Measurements from ENCODE around the gene ARHGEF3. TPM values are rescaled to one million over a fixed set of nuclear protein-coding genes. Genes with fewer than 3 reads are reported as not detected.

Gene ARHGEF3
- total RNA-seq, 1 experiment from 2014 or later, result 4.4 TPM

- no peak overlapping the region for H3K14ac ChIP-seq (ENCODE audit: insufficient read depth, low read length)
- no peak overlapping the region for H3K4me2 ChIP-seq (ENCODE audit: insufficient read depth, insufficient read length, low read length)
- H3K4me1 ChIP-seq (ENCODE audit: insufficient read depth, low read length), result no peaks in the 10 kb centered on the region; the same call in 1 of the 2 replicates
- DNase-seq, result no peak
- H2BK120ac ChIP-seq (ENCODE audit: low read depth, low read length, poor library complexity, severe bottlenecking), result no peak overlapping the region
- no peak overlapping the region for H3K4ac ChIP-seq (ENCODE audit: low read depth, low read length)
- H4K91ac ChIP-seq (ENCODE audit: insufficient read length, low read depth, low read length), result no peak overlapping the region
- H3K79me2 ChIP-seq (ENCODE audit: insufficient read depth, low read length), result no peaks in the 10 kb centered on the region
- H2BK20ac ChIP-seq (ENCODE audit: low read depth, low read length, poor library complexity, severe bottlenecking), result no peak overlapping the region
- H3K4me3 Mint-ChIP-seq, result no peak overlapping the region
- no peaks in the 10 kb centered on the region for H3K79me1 ChIP-seq (ENCODE audit: insufficient read depth, low read depth, low read length, poor library complexity, severe bottlenecking)
- H3K27ac Mint-ChIP-seq, result no peak overlapping the region
- H4K5ac ChIP-seq (ENCODE audit: insufficient read length, low read depth, low read length), result no peak overlapping the region
- H3K18ac ChIP-seq (ENCODE audit: insufficient read length, low read depth, low read length), result no peak overlapping the region
- no CpG with 5 or more reads among the region's 4 CpGs for WGBS (ENCODE audit: extremely low coverage, insufficient read length, low lambda C conversion rate)
- H3K56ac ChIP-seq (ENCODE audit: insufficient read length, low read depth, low read length), result no peak overlapping the region
- H2BK12ac ChIP-seq (ENCODE audit: insufficient read length, low read depth, low read length), result no peak overlapping the region
- no peak overlapping the region for H2BK15ac ChIP-seq (ENCODE audit: low read depth, low read length)
- TF ChIP-seq CTCF (conservative IDR thresholded peaks at IDR 0.05), result no peak
- H3K23ac ChIP-seq (ENCODE audit: insufficient read length, low read depth, low read length), result no peak overlapping the region
- no peaks in the 10 kb centered on the region; a peak in 1 of 5 replicates for H3K9me3 Mint-ChIP-seq
- no peak overlapping the region for H2AFZ ChIP-seq (ENCODE audit: low read length)
- no peak overlapping the region for H2BK5ac ChIP-seq (ENCODE audit: insufficient read length, low read length)
- H4K8ac ChIP-seq (replicated peaks; ENCODE audit: insufficient read length, low read depth, low read length), result no peak overlapping the region
- H3K4me1 Mint-ChIP-seq, result peaks cover 15 to 17% of the 10 kb centered on the region in 2 experiments
- no peak overlapping the region for H2AK5ac ChIP-seq (ENCODE audit: insufficient read length, low read length)
- peaks cover 15% of the 10 kb centered on the region for H3K27me3 Mint-ChIP-seq (ENCODE audit: low read depth)
- no peak overlapping the region for H3K9ac ChIP-seq (ENCODE audit: extremely low read depth, insufficient read length, low read length)
- H3K27ac ChIP-seq (ENCODE audit: insufficient read length, low read depth, low read length), result no peak overlapping the region
- no peak overlapping the region for H3T11ph ChIP-seq (ENCODE audit: low read length)
- H3K36me3 Mint-ChIP-seq (ENCODE audit: insufficient read depth in 1 of 3, low read depth in 3 of 3), result peaks cover 0 to 4% (median 0%) of the 10 kb centered on the region in 3 experiments; a peak in 1 of 7 replicates
- no peaks in the 10 kb centered on the region for H3K9me3 ChIP-seq (ENCODE audit: control insufficient read depth, low read depth, low read length)
- peaks cover 5% of the 10 kb centered on the region for H3K23me2 ChIP-seq (ENCODE audit: insufficient read length, low read depth, low read length, poor library complexity, severe bottlenecking)
- H4K20me1 ChIP-seq (ENCODE audit: control insufficient read depth, insufficient read depth, insufficient read length), result no peaks in the 10 kb centered on the region
- H3K27me3 ChIP-seq (ENCODE audit: insufficient read depth, low read length), result no peaks in the 10 kb centered on the region; the same call in 1 of the 2 replicates
Observed at GRCh38 chr3:56796996-56797395, 4.8 kb downstream of the ARHGEF3 start.
